ENCODE measurements around the gene SHH. TPM values are rescaled to one million over a fixed set of nuclear protein-coding genes. Genes with fewer than 3 reads are reported as not detected.

Gene SHH
- total and polyA plus RNA-seq, 8 donors, result 0.29 to 11.0 (median 2.1) TPM

DNA sequence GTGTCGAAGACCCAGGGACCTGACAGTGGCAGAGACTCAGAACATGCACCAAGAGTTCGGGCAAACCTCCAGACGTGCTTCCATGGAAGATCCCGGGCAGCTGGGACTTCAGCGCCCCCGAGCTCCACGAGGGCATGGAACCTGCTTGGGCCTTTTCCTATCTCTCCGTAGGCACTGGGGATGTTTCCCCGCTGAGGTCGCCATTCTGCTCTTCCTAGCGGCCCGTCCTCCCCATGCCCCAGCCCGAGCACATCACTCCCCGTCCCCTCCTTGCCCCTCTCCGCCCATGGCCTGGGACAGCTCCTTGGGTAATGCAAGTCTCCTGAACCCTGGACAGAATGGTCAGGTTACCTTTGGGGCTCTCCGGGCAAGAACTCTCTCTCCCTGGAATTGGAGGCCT, 32.3 kb upstream of the SHH start:
- Histone ChIP-seq H3K4me1 (peaks cover 7 to 19% (median 12%) of the 10 kb centered on the region in 4 donors), H3K27ac (peak overlapping the region; percentile 76 to 85 (median 81)), H3K36me3 (no peaks in the 10 kb centered on the region), H3K4me3 (no peak overlapping the region), H3K9me3 (no peaks in the 10 kb centered on the region), H3K27me3 (peaks cover 0 to 44% (median 0%) of the 10 kb centered on the region in 3 donors)
- no peak for DNase-seq
- WGBS, 5 donors, result 75 to 90% (median 87%) methylated on average over 8 to 16 of the region's 16 CpGs
- no peak for TF ChIP-seq POLR2A (IDR thresholded peaks at IDR 0.05)
- TF ChIP-seq POLR2AphosphoS5 (IDR thresholded peaks at IDR 0.05), result no peak
- TF ChIP-seq EP300 (IDR thresholded peaks at IDR 0.05), result no peak
- TF ChIP-seq, protein P1, sequence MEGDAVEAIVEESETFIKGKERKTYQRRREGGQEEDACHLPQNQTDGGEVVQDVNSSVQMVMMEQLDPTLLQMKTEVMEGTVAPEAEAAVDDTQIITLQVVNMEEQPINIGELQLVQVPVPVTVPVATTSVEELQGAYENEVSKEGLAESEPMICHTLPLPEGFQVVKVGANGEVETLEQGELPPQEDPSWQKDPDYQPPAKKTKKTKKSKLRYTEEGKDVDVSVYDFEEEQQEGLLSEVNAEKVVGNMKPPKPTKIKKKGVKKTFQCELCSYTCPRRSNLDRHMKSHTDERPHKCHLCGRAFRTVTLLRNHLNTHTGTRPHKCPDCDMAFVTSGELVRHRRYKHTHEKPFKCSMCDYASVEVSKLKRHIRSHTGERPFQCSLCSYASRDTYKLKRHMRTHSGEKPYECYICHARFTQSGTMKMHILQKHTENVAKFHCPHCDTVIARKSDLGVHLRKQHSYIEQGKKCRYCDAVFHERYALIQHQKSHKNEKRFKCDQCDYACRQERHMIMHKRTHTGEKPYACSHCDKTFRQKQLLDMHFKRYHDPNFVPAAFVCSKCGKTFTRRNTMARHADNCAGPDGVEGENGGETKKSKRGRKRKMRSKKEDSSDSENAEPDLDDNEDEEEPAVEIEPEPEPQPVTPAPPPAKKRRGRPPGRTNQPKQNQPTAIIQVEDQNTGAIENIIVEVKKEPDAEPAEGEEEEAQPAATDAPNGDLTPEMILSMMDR (IDR thresholded peaks at IDR 0.05), result no peak
- intact Hi-C loops (cut with DNase I; ENCODE audit: low total_unique reads), result no loop called here

DNA sequence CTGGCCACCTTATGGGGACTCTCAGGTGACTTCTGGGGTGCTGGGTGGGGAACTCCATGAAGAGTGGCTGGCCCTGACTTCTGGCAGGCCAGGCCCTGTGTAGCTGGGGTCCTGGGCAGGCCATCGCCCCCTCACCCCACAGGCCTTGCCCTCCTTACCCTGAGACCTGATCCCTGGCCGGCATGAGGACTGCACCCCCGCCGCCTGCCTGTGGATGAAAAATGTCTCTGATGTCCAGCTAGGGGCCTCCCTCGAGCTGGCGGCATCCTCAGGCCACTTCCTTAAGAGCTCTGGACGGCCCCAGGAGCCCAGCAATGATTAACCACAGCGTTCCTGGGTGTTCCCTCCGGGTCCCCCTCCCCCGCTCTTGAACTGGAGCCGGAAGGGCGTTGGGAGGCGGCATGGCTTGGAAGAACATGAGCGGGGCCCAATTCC, 31.8 kb upstream of the SHH start:
- peaks cover 7 to 19% (median 12%) of the 10 kb centered on the region in 4 donors for H3K4me1 ChIP-seq
- H3K36me3 ChIP-seq, result no peaks in the 10 kb centered on the region
- intact Hi-C loops (cut with DNase I; ENCODE audit: low total_unique reads), result no loop called here
- 16 to 33% (median 23%) methylated on average over 10 to 14 of the region's 14 CpGs for WGBS, 5 donors
- H3K27ac ChIP-seq, result peak overlapping the region; percentile 76 to 85 (median 81)
- peaks cover 0 to 41% (median 0%) of the 10 kb centered on the region in 3 donors for H3K27me3 ChIP-seq
- no peaks in the 10 kb centered on the region for H3K9me3 ChIP-seq
- H3K4me3 ChIP-seq, result no peak overlapping the region
- DNase-seq, result peak; percentile 95 to 96
- TF ChIP-seq, protein P1 (IDR thresholded peaks at IDR 0.05), result peak in 4 of 7 experiments; percentile 14 to 67 (median 42)
- TF ChIP-seq POLR2AphosphoS5 (IDR thresholded peaks at IDR 0.05), result peak in 2 of 3 donors; percentile 37 to 74
- no peak for TF ChIP-seq EP300 (IDR thresholded peaks at IDR 0.05)

DNA sequence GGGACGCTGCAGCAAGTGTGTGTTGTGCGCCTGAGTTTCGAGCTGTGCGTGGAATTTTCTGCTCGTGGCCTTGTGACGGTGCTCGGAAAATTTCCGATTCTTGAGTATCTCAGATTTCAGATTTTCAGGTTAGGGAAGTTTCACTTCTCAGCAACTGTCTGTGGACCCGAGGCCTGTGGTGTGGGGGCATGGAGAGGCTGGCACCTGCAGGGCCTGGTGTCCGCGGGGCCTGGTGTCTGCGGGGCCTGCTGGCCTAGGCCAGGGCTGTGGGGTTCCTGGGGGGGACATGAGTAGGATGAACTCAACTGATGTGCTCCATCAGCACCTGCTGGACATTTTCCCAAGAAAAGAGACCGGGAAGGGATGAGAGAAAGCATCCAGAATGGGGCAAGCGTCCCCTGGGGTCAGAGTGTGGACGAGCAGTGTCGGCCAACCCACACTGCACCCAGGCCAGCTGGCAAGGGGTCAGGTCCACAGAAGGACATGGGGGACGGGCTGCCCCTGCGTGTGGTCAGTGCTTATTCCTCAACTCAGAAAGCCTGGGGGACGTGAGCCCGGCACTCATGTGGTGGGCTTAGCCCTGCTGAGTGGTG, 31.3 kb upstream of the SHH start:
- no peaks in the 10 kb centered on the region for H3K9me3 ChIP-seq
- intact Hi-C loops (cut with DNase I; ENCODE audit: low total_unique reads), result no loop called here
- peaks cover 7 to 19% (median 12%) of the 10 kb centered on the region in 4 donors for H3K4me1 ChIP-seq
- TF ChIP-seq EP300 (IDR thresholded peaks at IDR 0.05), result no peak
- TF ChIP-seq, protein P1 (IDR thresholded peaks at IDR 0.05), result no peak
- TF ChIP-seq POLR2AphosphoS5 (IDR thresholded peaks at IDR 0.05), result no peak
- TF ChIP-seq POLR2A (IDR thresholded peaks at IDR 0.05), result no peak
- 69 to 81% (median 78%) methylated on average over 18 to 20 of the region's 20 CpGs for WGBS, 5 donors
- H3K4me3 ChIP-seq, result no peak overlapping the region
- peak in 1 of 2 donors; percentile 34 for DNase-seq
- H3K27me3 ChIP-seq, result peaks cover 0 to 36% (median 0%) of the 10 kb centered on the region in 3 donors
- H3K27ac ChIP-seq, result peak overlapping the region; percentile 76 to 85 (median 81)
- H3K36me3 ChIP-seq, result no peaks in the 10 kb centered on the region

DNA sequence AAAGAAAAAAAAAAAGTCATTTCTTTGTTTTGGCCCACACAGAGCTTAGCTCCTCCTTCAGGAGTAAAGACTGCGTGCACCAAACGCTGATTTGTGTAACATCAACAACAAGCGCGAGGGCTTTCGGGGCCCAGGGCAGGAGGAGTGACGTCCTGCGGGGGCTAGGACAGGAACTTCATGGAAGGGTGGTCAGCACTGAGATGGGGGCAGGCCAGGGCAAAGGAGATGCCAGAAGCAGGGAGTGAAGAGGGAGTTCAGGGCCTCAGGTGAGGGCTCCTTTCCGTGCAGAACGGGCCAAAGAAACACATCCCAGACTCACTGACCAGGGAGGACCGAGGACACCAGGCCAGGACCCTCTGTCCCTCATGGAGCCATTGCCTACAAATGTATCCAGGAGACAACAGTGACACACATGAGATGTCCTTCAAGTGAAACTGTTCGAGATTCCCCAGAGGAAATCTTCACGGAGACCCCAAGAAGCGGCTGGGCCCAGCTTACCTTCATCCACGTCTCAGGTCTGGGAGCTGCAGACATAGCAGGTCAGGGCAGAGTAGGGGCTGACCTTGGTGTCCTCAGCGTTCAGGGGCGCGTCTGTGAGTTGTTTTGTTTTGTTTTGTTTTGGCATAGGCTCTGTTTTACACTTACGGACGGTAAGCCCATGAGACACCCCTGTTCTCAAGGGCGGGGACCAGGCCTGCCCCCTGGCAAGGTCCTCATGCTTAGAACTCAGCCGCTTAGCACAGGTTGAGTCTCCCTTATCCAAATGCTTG, 30.4 kb upstream of the SHH start:
- H3K27me3 ChIP-seq, result peaks cover 0 to 36% (median 0%) of the 10 kb centered on the region in 3 donors
- H3K36me3 ChIP-seq, result no peaks in the 10 kb centered on the region
- 80 to 88% (median 87%) methylated on average over 21 of the region's 21 CpGs for WGBS, 5 donors
- no peaks in the 10 kb centered on the region for H3K9me3 ChIP-seq
- TF ChIP-seq POLR2A (IDR thresholded peaks at IDR 0.05) (no peak), EP300 (IDR thresholded peaks at IDR 0.05) (no peak), POLR2AphosphoS5 (IDR thresholded peaks at IDR 0.05) (no peak)
- TF ChIP-seq, protein P1 (IDR thresholded peaks at IDR 0.05), result no peak
- H3K4me3 ChIP-seq, result no peak overlapping the region
- intact Hi-C loops (cut with DNase I; ENCODE audit: low total_unique reads), result no loop called here
- H3K27ac ChIP-seq, result no peak overlapping the region
- peak in 1 of 2 donors; percentile 23 for DNase-seq
- peaks cover 7 to 19% (median 12%) of the 10 kb centered on the region in 4 donors for H3K4me1 ChIP-seq
